GM23248 (cell line): ENCODE results near the gene ZNF432.

Experiments
- EZH2 ChIP-seq: fragments of 200-600 bp; sonication (generic); IDR thresholded peaks from 2 replicates; pipeline ENCODE4 v1.6.1; 2018; ENCODE audit warnings: antibody characterized with exemption, mild to moderate bottlenecking; ENCODE audit not compliant: insufficient read depth, poor library complexity, severe bottlenecking
- EZH2phosphoT487 ChIP-seq: fragments of 200-600 bp; sonication (generic); IDR thresholded peaks from 2 replicates; pipeline ENCODE4 v1.6.1; 2018; ENCODE audit warnings: antibody characterized with exemption, moderate library complexity, mild to moderate bottlenecking, low read depth; ENCODE audit not compliant: insufficient read depth

DNA sequence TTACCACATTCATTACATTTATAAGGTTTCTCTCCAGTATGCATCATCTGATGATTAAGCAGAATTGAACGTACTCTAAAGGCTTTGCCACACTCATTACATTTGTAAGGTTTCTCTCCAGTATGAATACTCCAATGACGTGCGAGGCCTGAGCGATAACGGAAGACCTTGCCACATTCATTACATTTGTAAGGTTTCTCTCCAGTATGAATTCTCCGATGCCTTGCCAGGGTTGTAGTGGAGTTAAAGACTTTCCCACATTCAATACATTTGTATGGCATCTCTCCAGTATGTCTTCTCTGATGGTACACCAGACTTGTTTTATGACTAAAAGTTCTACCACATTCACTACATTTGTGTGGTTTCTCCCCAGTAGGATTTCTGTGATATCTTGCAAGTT is 16.8 kb upstream of the ZNF432 start:
- TF ChIP-seq EZH2: no peak
- no peak for TF ChIP-seq EZH2phosphoT487
